Aortic smooth muscle cell (primary cell): ENCODE data around the gene USP20. TPM values are rescaled to one million over a fixed set of nuclear protein-coding genes. Genes with fewer than 3 reads are reported as not detected.

Experiments
- total RNA-seq: library from RNA; depleted of rRNA; stranded (reverse); fragments of >200 nt; gene quantifications from 2 replicates; pipeline ENCODE4 v1.2.3, GENCODE V29; 2014

USP20 gene
- 8.7 and 9.0 TPM in 2 replicates for total RNA-seq

DNA sequence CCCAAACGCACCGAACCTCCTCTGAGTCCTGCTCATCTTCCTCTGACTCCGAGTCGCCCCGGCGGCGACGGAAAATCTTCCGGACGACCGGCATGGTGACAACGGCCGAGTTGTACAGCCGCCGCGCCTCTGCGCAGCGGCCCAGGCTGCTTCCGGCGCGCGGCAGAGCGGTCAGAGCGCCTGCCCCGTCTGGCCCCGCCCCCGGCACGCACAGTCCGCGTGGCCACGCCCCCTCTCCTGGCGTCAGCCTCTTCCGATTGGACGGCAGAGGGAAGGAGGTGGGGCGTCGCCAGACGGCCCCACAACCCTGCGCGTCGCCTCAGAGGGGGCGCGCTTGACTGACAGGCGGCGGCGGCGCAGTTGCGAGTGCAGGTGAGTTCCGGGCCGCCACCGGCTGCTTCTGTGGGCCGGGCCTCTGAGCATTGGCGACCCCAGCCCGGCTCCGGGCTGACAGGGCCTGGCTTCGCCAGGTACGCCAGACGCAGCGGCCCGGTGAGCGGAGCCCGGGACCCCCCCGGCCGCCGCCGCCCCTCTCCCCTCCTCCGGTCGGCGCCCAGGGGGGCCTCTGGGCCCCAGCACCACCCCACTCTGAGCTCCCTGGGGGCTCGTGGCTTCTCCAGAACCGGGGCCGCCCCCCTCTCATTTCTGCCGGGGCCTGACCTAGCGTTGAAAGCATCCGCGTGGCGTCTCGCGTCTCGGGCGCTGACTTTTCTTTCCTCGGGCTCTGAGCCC is at the start of gene USP20, which contains the start of gene C9orf78:
Gene USP20, plus strand, starts transcription at position 331 of the 732 bp plus-strand sequence. CDS start 17,098 bp downstream, outside the sequence.
Gene C9orf78, minus strand, starts transcription at position 148 of the 732 bp plus-strand sequence. Its CDS starts 54 bp downstream, at position 94.

DNA sequence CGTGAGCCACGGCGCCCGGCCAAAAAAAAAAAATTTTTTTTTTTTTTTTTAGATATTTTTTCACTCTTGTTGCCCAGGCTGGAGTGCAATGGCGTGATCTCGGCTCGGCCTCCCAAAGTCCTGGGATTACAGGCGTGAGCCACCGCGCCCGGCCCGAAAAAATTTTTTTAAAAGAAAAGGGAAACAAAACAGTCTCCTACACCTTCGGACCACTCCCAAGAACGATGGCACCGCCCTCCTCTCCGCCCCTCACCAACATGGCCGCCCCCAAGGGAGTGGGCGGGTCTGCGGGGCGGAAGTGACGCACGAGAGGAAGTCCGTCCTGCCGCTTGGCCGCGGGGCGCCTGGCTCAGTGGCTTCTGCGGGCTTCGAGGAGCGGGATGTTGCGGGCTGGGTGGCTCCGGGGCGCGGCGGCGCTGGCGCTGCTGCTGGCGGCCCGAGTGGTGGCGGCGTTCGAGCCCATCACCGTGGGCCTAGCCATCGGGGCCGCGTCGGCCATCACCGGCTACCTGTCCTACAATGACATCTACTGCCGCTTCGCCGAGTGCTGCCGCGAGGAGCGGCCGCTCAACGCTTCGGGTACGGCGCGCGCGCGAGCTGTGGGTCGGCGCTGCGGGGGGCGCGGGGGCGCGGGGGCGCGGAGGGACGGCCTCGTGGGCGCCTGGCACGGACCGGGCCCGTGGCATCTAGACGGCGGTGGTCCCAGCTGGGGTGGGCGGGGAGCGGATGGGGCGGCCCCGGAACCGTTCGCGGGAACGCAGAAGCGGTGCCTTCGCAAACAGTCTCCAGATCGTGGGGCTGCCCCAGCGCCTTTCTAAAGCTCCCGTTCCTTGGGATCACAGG is 32.2 kb upstream of the USP20 start, which contains the start of gene TOR1B:
Gene TOR1B, plus strand, starts transcription at position 352 of the 843 bp plus-strand sequence. Its CDS starts 29 bp downstream, at position 381.

DNA sequence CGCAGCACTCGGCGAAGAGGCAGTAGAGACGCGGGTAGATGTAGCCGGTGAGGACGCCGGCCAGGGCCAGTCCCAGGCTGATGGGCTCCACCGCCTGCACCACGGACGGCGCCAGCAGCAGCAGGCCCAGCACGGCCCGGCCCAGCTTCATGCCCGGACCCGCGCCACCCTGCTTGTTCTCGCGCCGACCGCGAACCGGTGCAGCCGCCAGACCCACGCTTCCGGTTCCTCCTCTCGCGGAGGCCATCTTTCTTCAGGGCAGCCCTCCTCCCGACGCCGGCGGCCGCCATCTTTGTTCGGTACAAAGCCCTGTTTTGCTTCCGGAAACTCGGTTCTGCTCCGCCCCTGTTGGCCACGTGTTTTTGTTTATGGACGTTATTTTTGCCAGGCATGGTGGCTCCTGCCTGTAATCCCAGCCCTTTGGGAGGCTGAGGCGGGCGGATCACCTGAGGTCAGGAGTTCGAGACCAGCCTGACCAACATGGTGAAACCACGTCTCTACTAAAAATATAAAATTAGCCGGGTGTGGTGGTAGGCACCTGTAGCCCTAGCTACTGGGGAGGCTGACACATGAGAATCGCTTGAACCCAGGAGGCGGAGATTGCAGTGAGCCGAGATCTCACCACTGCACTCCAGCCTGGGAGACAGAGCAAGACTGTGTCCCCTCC is 11.2 kb upstream of the USP20 start, which contains the start of gene TOR1A:
Gene TOR1A, minus strand, starts transcription at position 202 of the 667 bp plus-strand sequence. Its CDS starts 51 bp downstream, at position 151.

Other genes with a start within 250 kb of the USP20 start
- 0.13 and 0.19 TPM in 2 replicates for gene C9orf50, start 214.4 kb upstream of the USP20 start, total RNA-seq
- gene NTMT1, start 209.3 kb upstream of the USP20 start, total RNA-seq: 41.0 and 62.9 TPM in 2 replicates
- 13.0 and 18.0 TPM in 2 replicates for gene ASB6, start 193.3 kb upstream of the USP20 start, total RNA-seq
- 29.0 and 32.8 TPM in 2 replicates for gene PRRX2, start 169.8 kb upstream of the USP20 start, total RNA-seq
- 1.9 and 4.4 TPM in 2 replicates for gene PTGES, start 82.4 kb upstream of the USP20 start, total RNA-seq
- 21.8 and 28.7 TPM in 2 replicates for gene TOR1B, start 32.3 kb upstream of the USP20 start, total RNA-seq
- 24.9 and 27.1 TPM in 2 replicates for gene TOR1A, start 11.3 kb upstream of the USP20 start, total RNA-seq
- gene C9orf78, start 183 bp upstream of the USP20 start, total RNA-seq: 51.7 and 94.2 TPM in 2 replicates
- 70.9 and 84.2 TPM in 2 replicates for gene FNBP1, start 207.7 kb downstream of the USP20 start, total RNA-seq
- gene GPR107, start 218.4 kb downstream of the USP20 start, total RNA-seq: 53.0 and 84.8 TPM in 2 replicates